DND-41 (cell line): Measurements from ENCODE around the gene CDC14C.

Source experiments
- ATAC-seq: fragments of 200-7000 bp; cut with Tn5 transposase; 3 replicates; pipeline ENCODE4 v1.9.1; 2021; ENCODE audit warnings: low read depth; ENCODE audit not compliant: insufficient read depth
- DNase-seq: peaks from one replicate; pipeline ENCODE4 v3.0.0-alpha.2; 2020
- H2AFZ ChIP-seq: 2 replicates; pipeline ENCODE4 v1.6.0; 2012; ENCODE audit warnings: low read depth, low read length
- H3K27ac ChIP-seq: 2 replicates; pipeline ENCODE4 v1.5.1; 2012; ENCODE audit warnings: low read length, inconsistent platforms
- H3K27me3 ChIP-seq: fragments of 200-600 bp; sonication (generic); 2 replicates; pipeline ENCODE4 v1.6.0; 2012; ENCODE audit warnings: low read length, mild to moderate bottlenecking, inconsistent platforms; ENCODE audit not compliant: insufficient read depth, poor library complexity
- H3K36me3 ChIP-seq: 2 replicates; pipeline ENCODE4 v1.5.1; 2012; ENCODE audit warnings: low read length, inconsistent platforms; ENCODE audit not compliant: insufficient read depth
- H3K4me1 ChIP-seq: 2 replicates; pipeline ENCODE4 v1.5.1; 2012; ENCODE audit warnings: mild to moderate bottlenecking, low read length; ENCODE audit not compliant: insufficient read depth
- H3K4me2 ChIP-seq: 2 replicates; pipeline ENCODE4 v1.6.0; 2012; ENCODE audit warnings: mild to moderate bottlenecking, moderate library complexity, low read length, inconsistent platforms; ENCODE audit not compliant: insufficient read depth
- H3K4me3 ChIP-seq, 2 experiments: fragments of 200-600 bp in 1 of 2; shearing (Covaris generic) in 1 of 2; 2 replicates each; pipeline ENCODE4 v1.5.1; 2012 to 2016; ENCODE audit warnings: inconsistent platforms in 2 of 2, low read length in 2 of 2, mild to moderate bottlenecking in 2 of 2, low read depth in 1 of 2, moderate library complexity in 1 of 2
- H3K79me2 ChIP-seq: 2 replicates; pipeline ENCODE4 v1.6.0; 2012; ENCODE audit warnings: low read length, inconsistent platforms; ENCODE audit not compliant: insufficient read depth
- H3K9ac ChIP-seq: 2 replicates; pipeline ENCODE4 v1.6.0; 2012; ENCODE audit warnings: low read depth, mild to moderate bottlenecking, inconsistent platforms, low read length, moderate library complexity
- H3K9me3 ChIP-seq: 2 replicates; pipeline ENCODE4 v1.5.1; 2012; ENCODE audit warnings: low read length, moderate library complexity, mild to moderate bottlenecking, inconsistent platforms; ENCODE audit not compliant: insufficient read depth, severe bottlenecking
- H4K20me1 ChIP-seq: 2 replicates; pipeline ENCODE4 v1.6.0; 2012; ENCODE audit warnings: low read length; ENCODE audit not compliant: insufficient read depth
- EZH2 ChIP-seq: IDR thresholded peaks from 3 replicates; pipeline ENCODE4 v1.6.1; 2012; ENCODE audit warnings: borderline replicate concordance, low read depth, mild to moderate bottlenecking, moderate library complexity, low read length, inconsistent platforms; ENCODE audit not compliant: severe bottlenecking
- TF ChIP-seq, protein P1 (sequence below): IDR thresholded peaks from 2 replicates; pipeline ENCODE4 v1.5.1; 2012; ENCODE audit warnings: borderline replicate concordance, low read length, moderate library complexity, mild to moderate bottlenecking; ENCODE audit not compliant: poor library complexity, severe bottlenecking; ENCODE audit errors: extremely low read depth

Gene CDC14C

GRCh38 chr7:48976253-48976652, 51.9 kb downstream of the CDC14C start:
- no peaks in the 10 kb centered on the region for H3K27me3 ChIP-seq
- H3K27ac ChIP-seq, result no peak overlapping the region
- TF ChIP-seq EZH2, result no peak
- TF ChIP-seq, protein P1, sequence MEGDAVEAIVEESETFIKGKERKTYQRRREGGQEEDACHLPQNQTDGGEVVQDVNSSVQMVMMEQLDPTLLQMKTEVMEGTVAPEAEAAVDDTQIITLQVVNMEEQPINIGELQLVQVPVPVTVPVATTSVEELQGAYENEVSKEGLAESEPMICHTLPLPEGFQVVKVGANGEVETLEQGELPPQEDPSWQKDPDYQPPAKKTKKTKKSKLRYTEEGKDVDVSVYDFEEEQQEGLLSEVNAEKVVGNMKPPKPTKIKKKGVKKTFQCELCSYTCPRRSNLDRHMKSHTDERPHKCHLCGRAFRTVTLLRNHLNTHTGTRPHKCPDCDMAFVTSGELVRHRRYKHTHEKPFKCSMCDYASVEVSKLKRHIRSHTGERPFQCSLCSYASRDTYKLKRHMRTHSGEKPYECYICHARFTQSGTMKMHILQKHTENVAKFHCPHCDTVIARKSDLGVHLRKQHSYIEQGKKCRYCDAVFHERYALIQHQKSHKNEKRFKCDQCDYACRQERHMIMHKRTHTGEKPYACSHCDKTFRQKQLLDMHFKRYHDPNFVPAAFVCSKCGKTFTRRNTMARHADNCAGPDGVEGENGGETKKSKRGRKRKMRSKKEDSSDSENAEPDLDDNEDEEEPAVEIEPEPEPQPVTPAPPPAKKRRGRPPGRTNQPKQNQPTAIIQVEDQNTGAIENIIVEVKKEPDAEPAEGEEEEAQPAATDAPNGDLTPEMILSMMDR, result no peak
- H3K4me1 ChIP-seq, result no peaks in the 10 kb centered on the region
- H3K36me3 ChIP-seq, result no peaks in the 10 kb centered on the region
- H3K4me2 ChIP-seq, result no peak overlapping the region
- ATAC-seq, result no peak
- no peaks in the 10 kb centered on the region for H3K79me2 ChIP-seq
- no peak overlapping the region for H3K4me3 ChIP-seq
- no peaks in the 10 kb centered on the region for H4K20me1 ChIP-seq
- DNase-seq, result no peak
- no peak overlapping the region for H3K9ac ChIP-seq
- no peak overlapping the region for H2AFZ ChIP-seq
- H3K9me3 ChIP-seq, result no peaks in the 10 kb centered on the region

- Histone ChIP-seq H2AFZ (no peak overlapping the region), H3K79me2 (no peaks in the 10 kb centered on the region), H3K27me3 (no peaks in the 10 kb centered on the region), H3K9ac (no peak overlapping the region), H3K4me2 (no peak overlapping the region), H3K9me3 (no peaks in the 10 kb centered on the region), H3K36me3 (no peaks in the 10 kb centered on the region), H3K27ac (no peak overlapping the region), H3K4me1 (no peaks in the 10 kb centered on the region), H3K4me3 (no peak overlapping the region), H4K20me1 (no peaks in the 10 kb centered on the region)
- DNase-seq, result no peak
- TF ChIP-seq, protein P1, result no peak
- no peak for TF ChIP-seq EZH2
- ATAC-seq, result no peak
Observed at GRCh38 chr7:48976850-48977249, 52.5 kb downstream of the CDC14C start.
